ENCODE results near the gene ATOSB.
A peak's percentile ranks its signal among the peaks of the same experiment; 100 is the strongest.

The ATOSB gene

GRCh38 chr9:35108946-35109575 is 6.6 kb downstream of the ATOSB start:
- no peak overlapping the region for H3K4me2 ChIP-seq (ENCODE audit: insufficient read depth, low read length, poor library complexity, severe bottlenecking)
- no peaks in the 10 kb centered on the region for H3K27me3 ChIP-seq (ENCODE audit: control insufficient read depth in 3 of 3, insufficient read depth in 3 of 3, low read depth in 1 of 3, low read length in 3 of 3)
- no peak overlapping the region for H3K4ac ChIP-seq (ENCODE audit: low read length)
- no peaks in the 10 kb centered on the region for H3K9me3 ChIP-seq (replicated peaks in 1 of 2; ENCODE audit: control insufficient read depth in 2 of 2, insufficient read depth in 1 of 2, low read depth in 1 of 2, low read length in 2 of 2)
- H2BK5ac ChIP-seq (ENCODE audit: low read length): no peak overlapping the region
- peaks cover 31 to 51% of the 10 kb centered on the region in 2 donors for H3K36me3 ChIP-seq (replicated peaks in 1 of 2; ENCODE audit: control insufficient read depth in 2 of 2, insufficient read depth in 2 of 2, low read length in 2 of 2)
- DNase-seq (ENCODE audit: low spot score): no peak
- peaks cover 26 to 35% of the 10 kb centered on the region in 2 donors for H3K4me1 ChIP-seq (ENCODE audit: control insufficient read depth in 2 of 2, insufficient read depth in 1 of 2, low read depth in 1 of 2, low read length in 2 of 2)
- H3K4me3 ChIP-seq (ENCODE audit: low read length in 2 of 2): no peak overlapping the region
- no peak overlapping the region for H2AFZ ChIP-seq (ENCODE audit: low read length)
- no peak overlapping the region for H3K27ac ChIP-seq (replicated peaks; ENCODE audit: low read length)
- no CpG with 5 or more reads among the region's 8 CpGs for WGBS, 2 donors (ENCODE audit: extremely low coverage in 2 of 2, insufficient read length in 2 of 2, insufficient replicate concordance in 1 of 2)
- H4K91ac ChIP-seq (ENCODE audit: low read depth, low read length, poor library complexity): no peak overlapping the region
- no peak overlapping the region for H3K14ac ChIP-seq (ENCODE audit: low read length)
- H2AK5ac ChIP-seq (ENCODE audit: low read depth, low read length): no peak overlapping the region
- H4K8ac ChIP-seq (ENCODE audit: low read depth, low read length): no peak overlapping the region
- H3K79me1 ChIP-seq (ENCODE audit: low read depth, low read length): peaks cover 10% of the 10 kb centered on the region
- no peak overlapping the region for H3K18ac ChIP-seq (ENCODE audit: low read length)
- no peak overlapping the region for H2BK12ac ChIP-seq (ENCODE audit: low read length)
- no peak overlapping the region for H3K23ac ChIP-seq (ENCODE audit: low read depth, low read length, poor library complexity)
- H3K9ac ChIP-seq (ENCODE audit: low read depth, low read length, poor library complexity): no peak overlapping the region
- no peak overlapping the region for H2BK15ac ChIP-seq (ENCODE audit: low read length)
- no peak overlapping the region for H2BK120ac ChIP-seq (ENCODE audit: low read depth, low read length)

GRCh38 chr9:35108461-35108860 is 7.2 kb downstream of the ATOSB start:
- no peak overlapping the region for H3K18ac ChIP-seq (ENCODE audit: low read length)
- no peak overlapping the region for H2BK12ac ChIP-seq (ENCODE audit: low read length)
- no peak overlapping the region for H2BK120ac ChIP-seq (ENCODE audit: low read depth, low read length)
- H4K91ac ChIP-seq (ENCODE audit: low read depth, low read length, poor library complexity): no peak overlapping the region
- H3K4me2 ChIP-seq (ENCODE audit: insufficient read depth, low read length, poor library complexity, severe bottlenecking): no peak overlapping the region
- no peak overlapping the region for H2AFZ ChIP-seq (ENCODE audit: low read length)
- H2BK5ac ChIP-seq (ENCODE audit: low read length): no peak overlapping the region
- WGBS, 2 donors (ENCODE audit: extremely low coverage in 2 of 2, insufficient read length in 2 of 2, insufficient replicate concordance in 1 of 2): no CpG with 5 or more reads among the region's 6 CpGs
- H3K4me3 ChIP-seq (ENCODE audit: low read length in 2 of 2): peak overlapping the region in 1 of 2 donors; percentile 33
- H3K9me3 ChIP-seq (replicated peaks in 1 of 2; ENCODE audit: control insufficient read depth in 2 of 2, insufficient read depth in 1 of 2, low read depth in 1 of 2, low read length in 2 of 2): no peaks in the 10 kb centered on the region
- H3K79me1 ChIP-seq (ENCODE audit: low read depth, low read length): peaks cover 10% of the 10 kb centered on the region
- no peak overlapping the region for H2BK15ac ChIP-seq (ENCODE audit: low read length)
- H3K14ac ChIP-seq (ENCODE audit: low read length): no peak overlapping the region
- no peak for DNase-seq (ENCODE audit: low spot score)
- peaks cover 31 to 51% of the 10 kb centered on the region in 2 donors for H3K36me3 ChIP-seq (replicated peaks in 1 of 2; ENCODE audit: control insufficient read depth in 2 of 2, insufficient read depth in 2 of 2, low read length in 2 of 2)
- H4K8ac ChIP-seq (ENCODE audit: low read depth, low read length): no peak overlapping the region
- H3K4ac ChIP-seq (ENCODE audit: low read length): no peak overlapping the region
- H3K23ac ChIP-seq (ENCODE audit: low read depth, low read length, poor library complexity): peak overlapping the region; percentile 60
- no peaks in the 10 kb centered on the region for H3K27me3 ChIP-seq (ENCODE audit: control insufficient read depth in 3 of 3, insufficient read depth in 3 of 3, low read depth in 1 of 3, low read length in 3 of 3)
- H3K27ac ChIP-seq (replicated peaks; ENCODE audit: low read length): no peak overlapping the region
- peaks cover 28 to 31% of the 10 kb centered on the region in 2 donors for H3K4me1 ChIP-seq (ENCODE audit: control insufficient read depth in 2 of 2, insufficient read depth in 1 of 2, low read depth in 1 of 2, low read length in 2 of 2)
- H2AK5ac ChIP-seq (ENCODE audit: low read depth, low read length): no peak overlapping the region
- H3K9ac ChIP-seq (ENCODE audit: low read depth, low read length, poor library complexity): peak overlapping the region; percentile 31

GRCh38 chr9:35107297-35108290 is 8.1 kb downstream of the ATOSB start:
- Histone ChIP-seq H3K4me3 (ENCODE audit: low read length in 2 of 2) (no peak overlapping the region), H3K79me1 (ENCODE audit: low read depth, low read length) (peaks cover 10% of the 10 kb centered on the region), H4K91ac (ENCODE audit: low read depth, low read length, poor library complexity) (no peak overlapping the region), H3K9ac (ENCODE audit: low read depth, low read length, poor library complexity) (no peak overlapping the region), H4K8ac (ENCODE audit: low read depth, low read length) (no peak overlapping the region), H3K4ac (ENCODE audit: low read length) (no peak overlapping the region), H3K9me3 (replicated peaks in 1 of 2; ENCODE audit: control insufficient read depth in 2 of 2, insufficient read depth in 1 of 2, low read depth in 1 of 2, low read length in 2 of 2) (no peaks in the 10 kb centered on the region), H3K4me2 (ENCODE audit: insufficient read depth, low read length, poor library complexity, severe bottlenecking) (no peak overlapping the region), H3K14ac (ENCODE audit: low read length) (no peak overlapping the region), H2BK12ac (ENCODE audit: low read length) (no peak overlapping the region), H2BK120ac (ENCODE audit: low read depth, low read length) (no peak overlapping the region), H3K27me3 (ENCODE audit: control insufficient read depth in 3 of 3, insufficient read depth in 3 of 3, low read depth in 1 of 3, low read length in 3 of 3) (no peaks in the 10 kb centered on the region), H2BK5ac (ENCODE audit: low read length) (no peak overlapping the region), H3K27ac (replicated peaks; ENCODE audit: low read length) (no peak overlapping the region), H2AFZ (ENCODE audit: low read length) (no peak overlapping the region), H3K18ac (ENCODE audit: low read length) (no peak overlapping the region), H3K23ac (ENCODE audit: low read depth, low read length, poor library complexity) (no peak overlapping the region), H2AK5ac (ENCODE audit: low read depth, low read length) (no peak overlapping the region), H2BK15ac (ENCODE audit: low read length) (no peak overlapping the region), H3K36me3 (replicated peaks in 1 of 2; ENCODE audit: control insufficient read depth in 2 of 2, insufficient read depth in 2 of 2, low read length in 2 of 2) (peaks cover 31 to 51% of the 10 kb centered on the region in 2 donors), H3K4me1 (ENCODE audit: control insufficient read depth in 2 of 2, insufficient read depth in 1 of 2, low read depth in 1 of 2, low read length in 2 of 2) (peaks cover 24 to 25% of the 10 kb centered on the region in 2 donors)
- DNase-seq (ENCODE audit: low spot score): no peak
- WGBS, 2 donors (ENCODE audit: extremely low coverage in 2 of 2, insufficient read length in 2 of 2, insufficient replicate concordance in 1 of 2): no CpG with 5 or more reads among the region's 18 CpGs

DNA sequence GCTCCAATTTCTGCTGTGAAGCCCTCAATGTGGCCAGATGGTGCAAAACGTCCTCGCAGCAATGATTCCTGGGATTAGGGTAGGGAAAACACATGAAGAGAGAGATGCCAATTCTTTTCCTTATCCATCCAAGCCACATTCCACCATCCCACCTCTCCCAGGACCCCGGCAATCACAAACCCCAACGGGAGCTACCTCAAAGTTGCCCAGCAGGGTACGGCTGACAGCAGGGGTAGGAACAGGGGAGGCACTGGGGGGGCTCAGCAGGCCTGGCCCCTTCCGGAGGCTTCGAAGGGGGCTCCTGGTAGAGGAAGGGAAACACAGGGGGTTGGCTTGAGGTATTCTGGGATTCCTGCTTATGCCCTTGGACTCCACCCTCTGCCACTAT is 9.3 kb downstream of the ATOSB start:
- Histone ChIP-seq H4K8ac (ENCODE audit: low read depth, low read length) (no peak overlapping the region), H3K9ac (ENCODE audit: low read depth, low read length, poor library complexity) (no peak overlapping the region), H3K4me1 (ENCODE audit: control insufficient read depth in 2 of 2, insufficient read depth in 1 of 2, low read depth in 1 of 2, low read length in 2 of 2) (peaks cover 21 to 26% of the 10 kb centered on the region in 2 donors), H2AFZ (ENCODE audit: low read length) (no peak overlapping the region), H4K91ac (ENCODE audit: low read depth, low read length, poor library complexity) (no peak overlapping the region), H3K4me3 (ENCODE audit: low read length in 2 of 2) (no peak overlapping the region), H2BK5ac (ENCODE audit: low read length) (no peak overlapping the region), H3K27ac (replicated peaks; ENCODE audit: low read length) (no peak overlapping the region), H2BK120ac (ENCODE audit: low read depth, low read length) (no peak overlapping the region), H3K27me3 (ENCODE audit: control insufficient read depth in 3 of 3, insufficient read depth in 3 of 3, low read depth in 1 of 3, low read length in 3 of 3) (no peaks in the 10 kb centered on the region), H2BK15ac (ENCODE audit: low read length) (no peak overlapping the region), H3K79me1 (ENCODE audit: low read depth, low read length) (peaks cover 18% of the 10 kb centered on the region), H2AK5ac (ENCODE audit: low read depth, low read length) (no peak overlapping the region), H3K36me3 (replicated peaks in 1 of 2; ENCODE audit: control insufficient read depth in 2 of 2, insufficient read depth in 2 of 2, low read length in 2 of 2) (peaks cover 32 to 59% of the 10 kb centered on the region in 2 donors), H2BK12ac (ENCODE audit: low read length) (no peak overlapping the region), H3K14ac (ENCODE audit: low read length) (no peak overlapping the region), H3K18ac (ENCODE audit: low read length) (no peak overlapping the region), H3K4ac (ENCODE audit: low read length) (no peak overlapping the region), H3K9me3 (replicated peaks in 1 of 2; ENCODE audit: control insufficient read depth in 2 of 2, insufficient read depth in 1 of 2, low read depth in 1 of 2, low read length in 2 of 2) (no peaks in the 10 kb centered on the region), H3K4me2 (ENCODE audit: insufficient read depth, low read length, poor library complexity, severe bottlenecking) (no peak overlapping the region), H3K23ac (ENCODE audit: low read depth, low read length, poor library complexity) (no peak overlapping the region)
- no peak for DNase-seq (ENCODE audit: low spot score)
- WGBS, 2 donors (ENCODE audit: extremely low coverage in 2 of 2, insufficient read length in 2 of 2, insufficient replicate concordance in 1 of 2): no CpG with 5 or more reads among the region's 7 CpGs

Data from neuronal stem cell (in vitro differentiated cells).